GM18505 (cell line): ENCODE data around the gene SEMA3A.
"Not testable (repeated sequence)": the region's sequence is repeated elsewhere in the genome, so short reads cannot be mapped to it uniquely, and the experiment has no call there.

Source experiments
- ATAC-seq: cut with Tn5 transposase; IDR thresholded peaks from one replicate; pipeline ENCODE4 v1.9.1; 2021; ENCODE audit not compliant: unreplicated experiment
- POLR2A ChIP-seq: IDR thresholded peaks from 4 replicates; pipeline ENCODE4 v1.6.1; 2011; ENCODE audit warnings: borderline replicate concordance; ENCODE audit not compliant: insufficient read depth, insufficient read length; ENCODE audit errors: extremely low read depth

The SEMA3A gene

GRCh38 chr7:84194484-84195271, at the start of gene SEMA3A:
TSS of gene SEMA3A (minus strand) at chr7:84194789. CDS start at chr7:84194586, 203 bp downstream.
- TF ChIP-seq POLR2A: no peak
- ATAC-seq: no peak

DNA sequence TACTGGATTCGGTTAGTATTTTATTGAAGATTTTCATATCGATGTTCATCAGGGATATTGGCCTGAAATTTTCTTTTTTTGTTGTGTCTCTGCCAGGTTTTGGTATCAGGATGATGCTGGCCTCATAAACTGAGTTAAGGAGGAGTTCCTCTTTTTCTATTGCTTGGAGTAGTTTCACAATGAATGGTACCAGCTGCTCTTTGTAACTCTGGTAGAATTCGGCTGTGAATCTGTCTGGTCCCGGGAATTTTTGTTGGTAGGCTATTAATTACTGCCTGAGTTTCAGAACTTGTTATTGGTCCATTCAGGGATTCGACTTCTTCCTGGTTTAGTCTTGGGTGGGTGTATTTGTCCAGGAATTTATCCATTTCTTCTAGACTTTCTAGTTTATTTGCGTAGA, 48.4 kb upstream of the SEMA3A start:
- ATAC-seq: not testable (repeated sequence)

- ATAC-seq: no peak
Measured at GRCh38 chr7:84238596-84238995, 44.0 kb upstream of the SEMA3A start.

GRCh38 chr7:84237533-84238173, 43.1 kb upstream of the SEMA3A start:
- ATAC-seq: no peak
- TF ChIP-seq POLR2A: no peak

More at GRCh38 chr7:84238596-84238995, 44.0 kb upstream of the SEMA3A start:
- TF ChIP-seq POLR2A: no peak

GRCh38 chr7:84236398-84236797, 41.8 kb upstream of the SEMA3A start:
- no peak for TF ChIP-seq POLR2A
- no peak for ATAC-seq

- ATAC-seq: no peak
- TF ChIP-seq POLR2A: no peak
Measured at GRCh38 chr7:84232646-84233045, 38.1 kb upstream of the SEMA3A start.

- TF ChIP-seq POLR2A: no peak
- ATAC-seq: no peak
Measured at GRCh38 chr7:84231157-84231556, 36.6 kb upstream of the SEMA3A start.

GRCh38 chr7:84230491-84230890, 35.9 kb upstream of the SEMA3A start:
- ATAC-seq: no peak
- TF ChIP-seq POLR2A: no peak

GRCh38 chr7:84228526-84228925, 33.9 kb upstream of the SEMA3A start:
- no peak for ATAC-seq
- TF ChIP-seq POLR2A: no peak

- no peak for TF ChIP-seq POLR2A
- no peak for ATAC-seq
Measured at GRCh38 chr7:84226759-84227158, 32.2 kb upstream of the SEMA3A start.

- no peak for ATAC-seq
- TF ChIP-seq POLR2A: no peak
Measured at GRCh38 chr7:84224505-84224904, 29.9 kb upstream of the SEMA3A start.

DNA sequence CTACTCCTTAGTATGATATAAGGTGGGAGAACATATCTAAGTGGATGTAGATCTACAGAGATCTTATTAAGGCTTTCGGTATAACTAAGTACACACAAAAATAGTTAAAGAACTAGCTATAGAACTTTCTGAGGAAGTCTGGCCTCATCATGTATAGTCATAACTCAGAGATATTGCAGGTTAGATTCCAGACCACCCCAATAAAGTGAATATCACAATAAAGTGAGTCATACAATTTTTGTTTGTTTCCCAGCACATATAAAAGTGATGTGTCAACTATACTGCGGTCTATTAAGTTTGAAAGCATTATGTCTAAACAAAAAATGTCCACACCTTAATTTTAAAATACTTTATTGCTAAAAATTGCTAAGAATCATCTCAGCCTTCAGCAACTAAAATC, 24.7 kb upstream of the SEMA3A start:
- ATAC-seq: no peak
- no peak for TF ChIP-seq POLR2A

GRCh38 chr7:84218681-84219080, 24.1 kb upstream of the SEMA3A start:
- no peak for TF ChIP-seq POLR2A
- ATAC-seq: no peak

- no peak for ATAC-seq
Measured at GRCh38 chr7:84216472-84216871, 21.9 kb upstream of the SEMA3A start.

DNA sequence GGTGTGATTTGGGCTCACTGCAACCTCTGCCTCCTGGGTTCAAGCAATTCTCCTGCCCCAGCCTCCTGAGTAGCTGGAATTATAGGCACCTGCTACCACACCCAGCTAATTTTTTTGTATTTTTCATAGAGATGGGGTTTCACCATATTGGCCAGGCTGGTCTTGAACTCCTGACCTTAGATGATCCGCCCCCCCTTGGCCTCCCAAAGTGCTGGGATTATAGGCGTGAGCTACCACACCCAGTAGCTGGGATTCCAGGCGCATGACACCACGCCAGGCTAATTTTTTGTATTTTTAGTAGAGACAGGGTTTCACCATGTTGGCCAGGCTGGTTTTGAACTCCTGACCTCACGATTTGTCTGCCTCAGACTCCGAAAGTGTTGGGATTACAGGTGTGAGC, 20.2 kb upstream of the SEMA3A start:
- not testable (repeated sequence) for ATAC-seq

More at GRCh38 chr7:84216472-84216871, 21.9 kb upstream of the SEMA3A start:
- no peak for TF ChIP-seq POLR2A
